GM21367 (cell line): Measurements from ENCODE around the gene RTL1.

Experiments used
- ATAC-seq: cut with Tn5 transposase; IDR thresholded peaks from one replicate; pipeline ENCODE4 v1.9.1; 2021; ENCODE audit not compliant: unreplicated experiment

The RTL1 gene

GRCh38 chr14:100903672-100904185, at the start of gene RTL1:
TSS of gene RTL1 (minus strand) at chr14:100903722. CDS start at chr14:100884788, 18,934 bp downstream.
- no peak for ATAC-seq

DNA sequence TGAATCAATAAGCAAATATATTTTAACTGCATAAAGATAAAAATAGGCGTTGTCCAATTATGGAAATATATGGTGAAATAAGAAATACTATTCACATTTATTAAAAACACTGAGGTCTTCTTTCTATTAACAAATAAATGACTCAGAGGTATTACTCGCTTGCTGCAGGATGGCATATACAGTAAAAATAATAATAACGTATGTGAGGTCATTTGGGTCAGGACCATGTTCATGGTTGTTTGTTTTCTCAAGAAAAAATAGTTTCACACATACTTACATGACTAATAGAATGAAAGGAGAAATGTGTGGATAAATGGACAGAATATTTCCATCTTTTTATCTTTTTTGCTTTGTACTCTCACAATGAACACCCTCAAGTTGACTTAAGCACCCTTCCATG, 46.5 kb upstream of the RTL1 start:
- ATAC-seq: no peak

GRCh38 chr14:100944052-100944451, 40.5 kb upstream of the RTL1 start:
- ATAC-seq: no peak

- ATAC-seq: no peak
These were observed 26.7 kb upstream of the RTL1 start for GRCh38 chr14:100930270-100930669.

GRCh38 chr14:100915560-100915959, 12.0 kb upstream of the RTL1 start:
- no peak for ATAC-seq

- ATAC-seq: no peak
These were observed 11.1 kb upstream of the RTL1 start for GRCh38 chr14:100914597-100915021.

DNA sequence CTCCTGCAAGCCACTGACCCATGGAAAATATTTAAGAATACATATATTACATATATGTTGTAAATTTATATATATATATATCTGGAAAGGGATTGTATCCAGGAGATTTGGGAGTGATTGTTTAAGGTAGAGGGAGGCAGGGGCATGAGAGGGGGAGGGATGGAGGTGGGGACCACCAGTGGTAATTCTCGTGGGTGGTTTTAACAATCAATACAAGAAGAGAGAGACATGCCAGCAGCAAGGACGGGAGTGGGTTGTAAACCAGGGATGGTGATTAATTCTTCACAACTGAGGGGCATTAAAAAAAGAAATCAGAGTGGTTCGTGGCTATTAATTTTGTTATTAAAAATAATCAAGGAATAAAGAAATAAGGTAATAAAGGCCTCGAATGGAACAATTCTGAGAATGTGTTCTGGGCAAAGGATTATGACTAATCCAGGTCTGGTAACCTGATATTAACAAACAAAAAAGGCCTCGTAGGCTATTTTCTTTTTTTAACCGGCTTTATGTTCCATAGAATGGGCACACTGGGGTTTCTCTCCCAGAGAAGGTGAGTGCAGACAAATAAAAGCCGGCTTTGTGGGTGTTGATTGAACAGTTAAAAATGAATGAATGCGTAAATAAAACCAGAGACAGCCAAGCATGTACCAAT, 8.3 kb upstream of the RTL1 start:
- ATAC-seq: no peak

- ATAC-seq: no peak
These were observed 7.6 kb upstream of the RTL1 start for GRCh38 chr14:100910888-100911664.

- no peak for ATAC-seq
These were observed 5.9 kb upstream of the RTL1 start for GRCh38 chr14:100909439-100909838.

DNA sequence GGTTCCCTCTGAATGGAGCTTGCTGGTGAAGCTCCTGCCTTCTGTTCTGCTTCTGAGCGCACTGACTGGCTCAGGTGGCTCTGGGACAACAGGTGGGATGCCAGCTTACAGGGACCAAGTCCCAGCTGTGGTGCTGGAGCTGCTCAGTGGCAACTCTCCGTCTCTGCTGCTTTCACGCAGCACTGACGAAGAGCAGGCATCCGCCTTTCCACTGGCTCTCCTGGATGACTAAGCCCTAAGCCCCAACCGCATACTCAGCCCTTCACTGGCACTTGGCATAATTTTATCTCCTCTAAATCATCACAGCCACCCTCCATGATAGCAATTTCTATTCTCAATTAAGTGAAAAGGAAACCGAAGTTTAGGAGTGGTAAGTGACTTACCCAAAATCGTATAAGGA, 3.7 kb upstream of the RTL1 start:
- ATAC-seq: no peak

DNA sequence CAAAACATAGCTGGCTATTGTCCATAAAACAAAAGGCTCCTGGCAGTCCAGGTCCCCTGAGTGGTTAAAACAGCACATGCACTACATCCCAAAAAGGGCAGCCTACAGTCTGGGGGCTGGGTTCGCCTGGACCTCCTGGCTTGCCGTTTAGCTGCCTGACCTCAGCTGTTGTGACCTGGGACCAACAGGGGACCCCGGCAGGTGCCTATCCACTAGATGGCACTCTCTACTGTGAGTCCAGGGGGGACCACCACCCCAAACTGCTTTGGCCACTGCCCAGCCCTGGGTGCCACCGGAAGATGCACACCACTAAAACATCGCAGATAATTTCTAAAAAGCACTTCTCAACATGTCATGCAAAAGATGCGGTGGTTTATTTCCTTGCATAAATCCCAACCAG, 2.9 kb upstream of the RTL1 start:
- no peak for ATAC-seq

DNA sequence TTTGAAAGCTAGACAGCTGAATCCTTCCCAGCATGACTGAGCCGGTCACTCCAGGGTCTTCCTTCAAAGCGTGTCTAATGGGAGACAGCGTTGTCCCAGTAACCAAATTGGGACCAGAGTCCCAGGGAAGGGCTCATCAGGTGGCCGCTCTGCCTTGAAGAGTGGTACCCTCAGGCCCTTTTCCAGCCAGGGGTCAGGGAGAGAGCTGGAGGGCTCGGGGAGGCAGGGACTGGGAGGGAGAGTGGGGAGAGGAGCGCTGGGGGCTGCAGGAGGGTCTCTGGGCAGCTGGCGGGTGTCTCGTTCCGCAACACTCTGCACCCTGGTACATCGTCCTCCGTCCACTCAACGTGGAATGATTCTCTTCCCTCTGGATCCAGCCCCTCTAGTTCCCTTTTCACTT, 1.6 kb upstream of the RTL1 start:
- no peak for ATAC-seq

- ATAC-seq: no peak
These were observed 975 bp upstream of the RTL1 start for GRCh38 chr14:100904307-100905087.

- ATAC-seq: no peak
These were observed 421 bp downstream of the RTL1 start for GRCh38 chr14:100903134-100903468.

GRCh38 chr14:100902295-100903133, 1.0 kb downstream of the RTL1 start:
- ATAC-seq: no peak

GRCh38 chr14:100901391-100902183, 1.9 kb downstream of the RTL1 start:
- no peak for ATAC-seq

GRCh38 chr14:100900837-100901390, 2.6 kb downstream of the RTL1 start:
- no peak for ATAC-seq

- no peak for ATAC-seq
These were observed 3.4 kb downstream of the RTL1 start for GRCh38 chr14:100899884-100900771.
